Body of pancreas (tissue), 4 donors: Measurements from ENCODE around the gene LCMT1. TPM values are rescaled to one million over a fixed set of nuclear protein-coding genes. Genes with fewer than 3 reads are reported as not detected.

Experiments used
- ATAC-seq: fragments of 150-250 bp; one replicate; pipeline ENCODE4 v1.9.1; 2016
- DNase-seq, 4 donors: peaks; one replicate each; pipeline ENCODE4 v3.0.0-alpha.2; 2019
- H3K27ac ChIP-seq, 4 donors: fragments of 200-600 bp; sonication (generic); 1 replicate in 3 of 4; 2 replicates in 1 of 4; pipeline versions ENCODE4 v1.5.1 to v1.6.1; 2016 to 2019; ENCODE audit warnings: mild to moderate bottlenecking in 1 of 4, mixed read lengths in 1 of 4, moderate library complexity in 1 of 4
- H3K27me3 ChIP-seq, 2 donors: fragments of 200-600 bp; sonication (generic); one replicate each; pipeline ENCODE4 v1.6.0; 2016; ENCODE audit warnings: mild to moderate bottlenecking in 1 of 2
- H3K36me3 ChIP-seq, 2 donors: fragments of 200-600 bp; sonication (generic); replicated peaks in 1 of 2; 2 replicates each; pipeline ENCODE4 v1.5.1; 2016; ENCODE audit warnings: low read depth in 2 of 2; ENCODE audit not compliant: insufficient read depth in 1 of 2
- H3K4me1 ChIP-seq: fragments of 200-600 bp; sonication (generic); one replicate; pipeline ENCODE4 v1.6.0; 2016
- H3K4me3 ChIP-seq, 2 donors: fragments of 200-600 bp; sonication (generic); 1 replicate in 1 of 2; 2 replicates in 1 of 2; pipeline ENCODE4 v1.5.1; 2016 to 2019
- H3K9me3 ChIP-seq, 3 donors: fragments of 200-600 bp; sonication (generic); 1 replicate in 2 of 3; 2 replicates in 1 of 3; pipeline ENCODE4 v1.5.1; 2016
- POLR2A ChIP-seq, 3 donors: fragments of 450-650 bp; IDR thresholded peaks; one replicate each; pipeline ENCODE4 v1.6.1; 2016; ENCODE audit warnings: antibody characterized with exemption in 3 of 3, mild to moderate bottlenecking in 2 of 3
- WGBS, 2 donors: methylation state at CpG; one replicate each; pipeline ENCODE4 v1.1.5; 2017; 5-methylcytosine and 5-hydroxymethylcytosine counted together
- intact Hi-C: fragments of 100-400 bp; cut with DNase I; formaldehyde crosslinking; loops from one replicate; pipeline ENCODE4 v1.15.1; 2023
- small RNA-seq: library from RNA; depleted of rRNA; stranded (forward); fragments of <200 nt; gene quantifications from one replicate; pipeline ENCODE3, GENCODE V24; 2016
- total RNA-seq, 2 donors: library from RNA; depleted of rRNA; stranded (reverse); fragments of >200 nt; gene quantifications; one replicate each; pipeline ENCODE4 v1.1.0, GENCODE V29; 2016
- TF ChIP-seq, protein P1 (sequence below), 7 experiments: fragments of 450-650 bp in 4 of 7; fragments of 200-600 bp in 3 of 7; sonication (generic) in 3 of 7; IDR thresholded peaks; one replicate each; pipeline ENCODE4 v1.5.1; 2016 to 2019; ENCODE audit warnings: antibody characterized with exemption in 7 of 7

The LCMT1 gene
- total RNA-seq, 2 donors from 2014 or later: 23.4 to 30.6 TPM

DNA sequence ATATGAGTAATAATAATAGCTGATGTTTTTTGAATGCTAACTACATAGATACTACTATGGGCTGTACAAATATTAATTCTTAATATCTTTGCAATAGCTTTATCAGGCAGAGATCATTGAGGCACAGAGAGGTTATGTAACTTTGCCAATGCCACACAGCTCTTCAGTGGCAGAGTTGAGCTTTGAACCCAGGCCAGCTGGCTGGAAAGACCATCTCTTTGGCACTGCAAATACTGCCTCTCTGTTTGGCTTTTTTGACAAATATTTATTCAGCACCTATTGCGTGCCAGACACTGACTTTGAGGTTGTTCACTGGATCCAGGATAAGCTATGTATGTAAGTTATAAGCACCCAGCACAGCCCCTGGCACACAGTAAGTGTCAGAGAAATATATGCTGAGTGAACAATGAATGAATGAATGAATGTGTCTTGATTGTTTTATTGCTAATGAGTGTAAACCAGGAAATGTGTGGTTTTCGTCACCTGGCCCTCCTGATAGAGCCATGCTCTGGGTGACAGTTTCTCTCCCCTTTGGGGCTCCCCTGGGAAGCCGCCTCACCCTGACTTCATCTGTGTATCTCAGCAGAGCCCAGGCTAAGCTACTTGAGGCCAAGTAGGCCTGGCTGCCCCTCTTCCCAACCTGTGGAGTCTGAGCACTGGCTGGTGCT, 107.7 kb downstream of the LCMT1 start:
- Histone ChIP-seq H3K9me3 (no peaks in the 10 kb centered on the region), H3K27ac (peak overlapping the region; percentile 88 to 95 (median 92)), H3K36me3 (no peaks in the 10 kb centered on the region), H3K4me1 (peaks cover 67% of the 10 kb centered on the region), H3K27me3 (no peaks in the 10 kb centered on the region), H3K4me3 (peak overlapping the region; percentile 28 to 44)
- intact Hi-C loops: no loop called here
- WGBS, 2 donors: 26 to 37% methylated on average over 2 to 3 of the region's 3 CpGs
- DNase-seq (peak; percentile 85 to 91 (median 86)), ATAC-seq (peak; percentile 48)
- TF ChIP-seq, protein P1, sequence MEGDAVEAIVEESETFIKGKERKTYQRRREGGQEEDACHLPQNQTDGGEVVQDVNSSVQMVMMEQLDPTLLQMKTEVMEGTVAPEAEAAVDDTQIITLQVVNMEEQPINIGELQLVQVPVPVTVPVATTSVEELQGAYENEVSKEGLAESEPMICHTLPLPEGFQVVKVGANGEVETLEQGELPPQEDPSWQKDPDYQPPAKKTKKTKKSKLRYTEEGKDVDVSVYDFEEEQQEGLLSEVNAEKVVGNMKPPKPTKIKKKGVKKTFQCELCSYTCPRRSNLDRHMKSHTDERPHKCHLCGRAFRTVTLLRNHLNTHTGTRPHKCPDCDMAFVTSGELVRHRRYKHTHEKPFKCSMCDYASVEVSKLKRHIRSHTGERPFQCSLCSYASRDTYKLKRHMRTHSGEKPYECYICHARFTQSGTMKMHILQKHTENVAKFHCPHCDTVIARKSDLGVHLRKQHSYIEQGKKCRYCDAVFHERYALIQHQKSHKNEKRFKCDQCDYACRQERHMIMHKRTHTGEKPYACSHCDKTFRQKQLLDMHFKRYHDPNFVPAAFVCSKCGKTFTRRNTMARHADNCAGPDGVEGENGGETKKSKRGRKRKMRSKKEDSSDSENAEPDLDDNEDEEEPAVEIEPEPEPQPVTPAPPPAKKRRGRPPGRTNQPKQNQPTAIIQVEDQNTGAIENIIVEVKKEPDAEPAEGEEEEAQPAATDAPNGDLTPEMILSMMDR (IDR thresholded peaks at IDR 0.05): no peak
- TF ChIP-seq POLR2A (IDR thresholded peaks at IDR 0.05): no peak

DNA sequence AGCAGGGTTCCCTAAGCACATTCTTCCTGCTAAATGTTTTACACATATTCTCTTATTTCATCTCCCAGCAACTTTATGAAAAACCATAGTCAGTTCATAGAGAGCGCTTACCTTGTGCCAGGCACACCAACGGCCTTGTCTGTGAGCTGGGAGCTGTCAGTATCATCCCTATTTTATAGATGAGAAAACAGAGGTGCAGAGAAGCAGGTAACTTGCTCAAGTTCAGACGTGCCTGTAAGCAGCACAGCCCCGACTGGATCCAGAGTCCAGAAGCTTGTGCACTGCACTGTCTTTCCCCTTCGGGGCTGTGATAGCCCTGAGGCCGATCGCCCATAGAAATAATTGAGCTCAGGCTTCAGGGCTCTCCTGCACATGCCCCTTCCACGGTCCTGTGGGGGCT, 111.4 kb downstream of the LCMT1 start:
- ATAC-seq (no peak), DNase-seq (no peak)
- intact Hi-C loops: loop anchor here (10.0 kb wide), 1 partner anchor 158 kb away; no protein-coding TSS in a partner anchor
- Histone ChIP-seq H3K9me3 (no peaks in the 10 kb centered on the region), H3K36me3 (no peaks in the 10 kb centered on the region), H3K27me3 (no peaks in the 10 kb centered on the region), H3K4me1 (peaks cover 76% of the 10 kb centered on the region), H3K27ac (peak overlapping the region in 3 of 4 donors; percentile 39 to 48 (median 41)), H3K4me3 (no peak overlapping the region)
- no peak for TF ChIP-seq POLR2A (IDR thresholded peaks at IDR 0.05)
- TF ChIP-seq, protein P1 (IDR thresholded peaks at IDR 0.05): no peak
- 41 to 52% methylated on average over 5 to 8 of the region's 8 CpGs for WGBS, 2 donors

DNA sequence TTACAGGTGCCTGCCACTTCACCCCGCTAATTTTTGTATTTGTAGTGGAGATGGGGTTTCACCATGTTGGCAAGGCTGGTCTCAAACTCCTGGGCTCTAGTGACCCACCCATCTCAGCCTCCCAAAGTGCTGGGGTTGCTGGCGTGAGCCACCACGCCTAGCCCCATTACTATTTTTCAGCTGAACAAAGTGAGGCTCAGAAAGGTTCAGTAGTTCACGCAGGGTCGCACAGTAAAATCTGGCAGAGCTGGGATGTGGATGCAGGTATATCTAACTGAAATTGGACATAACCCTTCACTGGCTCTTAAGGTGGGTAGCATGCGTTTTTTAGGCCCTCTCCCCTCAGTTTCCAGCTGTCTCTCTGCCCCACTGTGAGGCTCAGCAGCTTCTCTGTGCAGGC, 112.4 kb downstream of the LCMT1 start:
- 47 to 55% methylated on average over 6 of the region's 6 CpGs for WGBS, 2 donors
- Histone ChIP-seq H3K4me1 (peaks cover 76% of the 10 kb centered on the region), H3K9me3 (no peaks in the 10 kb centered on the region), H3K27me3 (no peaks in the 10 kb centered on the region), H3K36me3 (peaks cover 0 to 4% of the 10 kb centered on the region in 2 donors), H3K27ac (peak overlapping the region in 2 of 4 donors; percentile 41 to 49), H3K4me3 (no peak overlapping the region)
- ATAC-seq (no peak), DNase-seq (no peak)
- intact Hi-C loops: loop anchor here (10.0 kb wide), 1 partner anchor 159 kb away; no protein-coding TSS in a partner anchor
- TF ChIP-seq POLR2A (IDR thresholded peaks at IDR 0.05): no peak
- TF ChIP-seq, protein P1 (IDR thresholded peaks at IDR 0.05): no peak

DNA sequence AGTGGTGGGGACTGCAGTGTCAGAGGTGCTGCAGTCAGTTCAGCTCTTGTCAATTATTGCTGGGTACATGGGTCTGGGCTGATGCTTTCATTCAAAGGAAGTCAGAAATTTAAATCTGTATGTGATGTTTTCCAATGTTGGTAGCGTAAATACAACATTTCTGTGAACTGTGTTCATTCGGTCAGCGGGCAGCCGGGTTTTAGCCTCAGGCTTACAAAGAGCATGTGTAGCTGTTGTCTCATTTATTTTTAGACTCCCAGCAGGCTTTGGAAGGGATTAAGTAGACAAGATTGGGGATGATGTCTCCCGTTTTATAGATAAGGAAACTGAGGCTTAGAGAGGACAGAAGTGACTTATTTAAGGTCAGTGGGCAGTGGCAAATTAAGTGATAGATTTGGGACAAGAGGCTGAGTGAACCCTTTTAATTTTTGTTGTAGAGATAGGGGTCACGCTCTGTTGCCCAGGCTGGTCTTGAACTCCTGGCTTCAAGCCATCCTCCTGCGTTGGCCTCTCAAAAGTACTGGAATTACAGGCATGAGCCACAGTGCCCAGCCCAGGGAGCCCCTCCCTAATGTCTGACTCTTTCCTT, 113.3 kb downstream of the LCMT1 start:
- no peaks in the 10 kb centered on the region for H3K9me3 ChIP-seq
- 46 to 49% methylated on average over 7 of the region's 7 CpGs for WGBS, 2 donors
- H3K4me1 ChIP-seq: peaks cover 68% of the 10 kb centered on the region
- TF ChIP-seq, protein P1 (IDR thresholded peaks at IDR 0.05): no peak
- no peak for TF ChIP-seq POLR2A (IDR thresholded peaks at IDR 0.05)
- no peaks in the 10 kb centered on the region for H3K27me3 ChIP-seq
- ATAC-seq: no peak
- no peak overlapping the region for H3K4me3 ChIP-seq
- intact Hi-C loops: loop anchor here (5.0 to 10.0 kb wide), 2 partner anchors 98 to 160 kb away; no protein-coding TSS in a partner anchor
- DNase-seq: no peak
- H3K36me3 ChIP-seq: peaks cover 0 to 4% of the 10 kb centered on the region in 2 donors
- peak overlapping the region in 2 of 4 donors; percentile 41 to 49 for H3K27ac ChIP-seq

Small RNA genes within 50 kb of the gene (small RNA-seq; reads per million reads assigned to genes)
- gene RN7SL557P: not detected

Other genes with a start within 250 kb of the LCMT1 start
- 10 to 100 TPM; 35.9 to 54.7 TPM for gene ARHGAP17, start 96.4 kb upstream of the LCMT1 start, total RNA-seq
- gene AQP8, start 105.2 kb downstream of the LCMT1 start, total RNA-seq: 100 to 1,000 TPM; 195 to 198 TPM
- 1 to 10 TPM; 1.8 to 4.0 TPM for gene ZKSCAN2, start 146.1 kb downstream of the LCMT1 start, total RNA-seq